Vagina (tissue), 2 donors: ENCODE results near the gene STING1.

Source experiments
- CTCF ChIP-seq, 3 experiments: fragments of 450-650 bp in 2 of 3; fragments of 200-600 bp in 1 of 3; sonication (generic) in 1 of 3; IDR thresholded peaks; one replicate each; pipeline ENCODE4 v1.5.1; 2017 to 2019; ENCODE audit warnings: antibody characterized with exemption in 3 of 3, mild to moderate bottlenecking in 2 of 3, moderate library complexity in 2 of 3
- POLR2A ChIP-seq, 2 donors: fragments of 450-650 bp; IDR thresholded peaks; one replicate each; pipeline ENCODE4 v1.6.1; 2017; ENCODE audit warnings: antibody characterized with exemption in 2 of 2, mild to moderate bottlenecking in 2 of 2, moderate library complexity in 2 of 2
- POLR2AphosphoS5 ChIP-seq, 2 donors: sonication (generic); formaldehyde crosslinking; IDR thresholded peaks; one replicate each; pipeline ENCODE4 v1.9.0; 2017; ENCODE audit warnings: antibody characterized with exemption in 2 of 2, mild to moderate bottlenecking in 2 of 2, low read depth in 1 of 2; ENCODE audit not compliant: insufficient read depth in 1 of 2

- TF ChIP-seq CTCF (IDR thresholded peaks at IDR 0.05), result no peak
- no peak for TF ChIP-seq POLR2A (IDR thresholded peaks at IDR 0.05)
- no peak for TF ChIP-seq POLR2AphosphoS5 (IDR thresholded peaks at IDR 0.05; ENCODE audit: insufficient read depth in 1 of 2, low read depth in 1 of 2)
Observed at GRCh38 chr5:139481122-139481533, 1.4 kb downstream of the STING1 start.
